GM18951 (cell line): ENCODE measurements around the gene CACHD1.
"Not testable (repeated sequence)": the region's sequence is repeated elsewhere in the genome, so short reads cannot be mapped to it uniquely, and the experiment has no call there.

Experiments
- POLR2A ChIP-seq: IDR thresholded peaks from 4 replicates; pipeline ENCODE4 v1.6.1; 2011; ENCODE audit warnings: mild to moderate bottlenecking; ENCODE audit not compliant: insufficient read length, insufficient read depth; ENCODE audit errors: extremely low read depth
- in situ Hi-C: fragments of 300-500 bp; cut with MboI; formaldehyde crosslinking; loops from one replicate; pipeline ENCODE4 v1.12.0; 2022; ENCODE audit warnings: low sequenced_read_pairs, mixed read lengths, inconsistent platforms; ENCODE audit not compliant: unreplicated experiment

Gene CACHD1

DNA sequence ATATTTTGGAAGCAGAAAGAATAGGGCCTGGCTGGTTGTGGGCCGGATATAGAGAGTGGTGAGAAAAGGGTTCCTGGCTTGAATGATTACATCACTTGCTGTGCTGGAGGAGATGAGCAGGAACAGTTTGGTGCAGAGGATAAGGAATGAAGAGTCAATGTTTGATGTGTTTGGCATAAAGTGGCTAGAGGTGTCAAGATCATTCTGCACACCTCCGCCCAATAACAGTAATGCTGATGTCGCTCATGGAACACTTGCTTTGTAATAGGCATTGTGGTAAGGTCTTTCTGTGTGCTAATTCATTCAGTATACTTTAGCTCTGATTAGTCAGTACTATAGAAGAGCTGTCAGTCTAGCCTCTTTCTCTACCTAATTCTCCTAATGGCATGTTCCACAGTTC, 226.9 kb downstream of the CACHD1 start:
- in situ Hi-C loops, result no loop called here
- TF ChIP-seq POLR2A, result no peak

DNA sequence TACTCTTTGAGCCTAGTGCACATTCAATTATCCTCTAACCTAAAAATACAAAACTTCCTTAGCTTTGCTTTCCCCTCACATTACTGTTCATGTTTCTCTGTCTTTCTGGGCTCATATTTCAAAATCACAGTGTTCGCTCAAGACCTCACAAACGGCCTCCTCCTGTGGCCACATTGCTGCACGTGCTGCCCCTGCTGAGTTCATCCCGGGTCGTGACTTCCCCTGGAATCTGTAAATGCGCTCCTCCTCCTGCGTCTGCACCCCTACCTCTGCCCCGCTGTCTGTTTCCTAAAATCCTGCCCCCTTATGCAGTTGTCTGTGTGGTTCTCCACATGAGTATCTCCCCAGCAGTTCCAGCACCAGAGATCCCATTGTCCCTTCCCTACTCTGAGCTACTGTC, 229.4 kb downstream of the CACHD1 start:
- in situ Hi-C loops, result no loop called here
- TF ChIP-seq POLR2A, result no peak

DNA sequence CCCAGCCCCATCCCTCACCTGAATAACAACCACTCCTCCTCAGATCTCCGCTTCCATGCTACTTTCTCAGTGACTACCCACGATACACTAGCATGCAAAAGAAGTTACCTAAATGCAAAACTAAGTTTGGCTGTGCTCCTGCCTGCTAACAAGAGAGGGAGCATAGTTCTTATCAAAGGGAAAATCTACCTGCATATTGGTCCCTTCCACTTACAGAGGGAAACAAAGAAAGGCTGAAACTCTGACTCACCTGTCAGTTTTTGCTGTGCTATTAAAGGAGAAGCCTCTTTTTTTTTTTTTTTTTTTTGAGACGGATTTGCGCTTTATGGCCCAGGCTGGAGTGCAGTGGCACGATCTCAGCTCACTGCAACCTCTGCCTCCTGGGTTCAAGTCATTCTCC, 231.1 kb downstream of the CACHD1 start:
- in situ Hi-C loops, result no loop called here
- TF ChIP-seq POLR2A, result no peak

DNA sequence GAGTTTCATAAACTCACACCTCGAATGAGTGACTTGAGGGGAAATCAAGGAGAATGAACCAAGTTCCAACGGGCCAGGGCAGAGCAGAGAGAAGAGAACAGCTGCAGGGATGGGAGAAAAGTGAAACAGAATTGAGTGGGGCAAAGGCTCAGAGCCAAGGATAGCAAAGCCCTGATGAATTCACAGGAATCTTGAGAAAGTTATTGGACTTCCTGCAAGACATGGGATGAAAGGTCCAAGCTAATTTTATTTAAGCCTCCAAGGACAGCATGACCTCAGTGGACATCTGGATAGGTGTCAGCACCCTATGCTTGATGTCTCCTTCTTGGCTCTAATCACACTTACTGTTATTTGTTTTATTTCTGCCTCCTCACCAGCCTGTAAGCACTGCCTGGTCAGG, 232.0 kb downstream of the CACHD1 start:
- in situ Hi-C loops, result no loop called here
- TF ChIP-seq POLR2A, result no peak

DNA sequence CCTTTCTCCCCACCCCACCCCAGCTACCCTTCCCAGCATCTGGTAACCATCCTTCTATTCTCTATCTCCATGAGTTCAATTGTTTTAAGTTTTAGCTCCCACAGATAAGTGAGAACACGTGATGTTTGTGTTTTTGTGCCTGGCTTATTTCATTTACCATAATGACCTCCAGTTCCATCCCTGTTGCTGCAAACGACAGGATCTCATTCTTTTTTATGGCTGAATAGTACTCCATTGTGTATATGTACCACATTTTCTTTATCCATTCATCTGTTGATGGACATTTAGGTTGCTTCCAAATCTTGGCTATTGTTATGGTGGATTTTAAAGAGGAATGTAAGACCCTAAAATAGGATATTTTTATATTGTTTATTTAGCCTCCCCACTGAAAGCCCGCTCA, 232.7 kb downstream of the CACHD1 start:
- in situ Hi-C loops, result not testable (repeated sequence)

DNA sequence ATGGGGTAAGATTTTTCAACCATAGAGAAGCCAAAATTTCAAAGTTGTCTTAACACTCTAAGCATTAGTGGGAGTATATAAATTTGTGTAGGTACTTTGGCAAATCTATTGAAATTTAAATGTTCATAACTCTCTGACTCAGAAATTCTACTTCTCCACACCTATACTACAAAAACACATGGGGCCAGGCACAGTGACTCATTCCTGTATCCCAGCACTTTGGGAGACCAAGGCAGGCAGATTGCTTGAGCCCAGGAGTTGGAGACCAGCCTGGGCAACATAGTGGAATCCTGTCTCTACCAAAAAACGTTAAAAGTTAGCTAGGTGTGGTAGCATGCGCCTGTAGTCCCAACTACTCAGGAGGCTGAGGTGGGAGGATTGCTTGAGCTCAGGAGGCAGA, 233.7 kb downstream of the CACHD1 start:
- in situ Hi-C loops, result no loop called here
- TF ChIP-seq POLR2A, result no peak

DNA sequence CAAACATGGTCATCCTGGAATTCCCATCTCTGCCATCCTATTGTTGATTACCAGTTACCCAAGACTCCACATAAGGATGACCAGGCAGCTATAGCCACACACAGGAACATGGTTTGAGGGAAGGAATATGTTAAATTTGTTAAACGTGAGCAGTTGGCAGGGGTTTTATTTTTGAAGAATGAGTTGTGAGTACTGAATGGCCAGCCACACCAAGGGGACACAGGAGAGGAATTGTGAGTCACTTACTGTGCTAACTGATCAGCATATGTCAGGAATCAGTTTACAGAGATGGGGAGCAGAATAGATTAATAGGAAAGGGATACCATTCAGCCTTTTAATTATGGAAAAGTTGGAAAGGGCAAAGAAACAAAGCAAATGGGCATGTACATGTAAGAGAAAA, 235.7 kb downstream of the CACHD1 start:
- TF ChIP-seq POLR2A, result no peak
- in situ Hi-C loops, result no loop called here

DNA sequence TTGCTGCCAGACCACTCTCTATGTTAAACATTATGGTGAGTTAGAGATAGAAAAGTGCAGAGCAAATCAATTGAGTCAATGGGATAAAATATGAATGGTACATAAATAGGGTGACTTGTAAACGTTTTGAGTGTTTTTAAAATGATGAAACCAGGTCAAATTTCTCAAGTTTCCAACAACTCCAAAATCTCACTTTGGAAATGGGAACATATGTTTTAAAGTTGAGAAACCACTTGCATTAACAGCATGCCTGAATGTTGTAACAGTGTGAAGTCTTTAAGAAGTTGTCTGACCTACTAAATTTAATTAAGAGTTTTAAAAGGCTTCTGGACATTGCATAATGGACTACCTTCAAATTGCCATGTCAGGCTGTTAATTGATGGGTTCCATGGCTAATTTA, 241.3 kb downstream of the CACHD1 start:
- in situ Hi-C loops, result no loop called here
- TF ChIP-seq POLR2A, result no peak

DNA sequence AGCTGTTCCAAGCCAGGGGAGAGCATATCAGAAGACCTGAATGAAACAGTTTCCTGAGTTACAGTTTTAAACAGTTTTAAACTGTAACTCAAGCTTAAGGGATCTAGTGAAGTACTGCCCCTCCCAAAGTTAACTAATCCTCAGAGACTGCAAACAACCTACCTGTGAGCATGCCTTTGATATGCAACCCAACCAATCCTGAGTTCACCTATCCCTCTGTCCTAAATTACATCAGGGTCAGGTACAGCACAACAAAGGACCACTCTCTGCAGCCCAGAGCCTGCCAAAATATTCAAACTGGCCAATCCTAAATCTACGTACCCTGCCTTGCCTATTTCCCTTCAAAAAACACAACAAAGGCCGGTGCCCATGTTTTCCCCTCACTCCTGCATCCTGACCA, 242.1 kb downstream of the CACHD1 start:
- in situ Hi-C loops, result no loop called here
- no peak for TF ChIP-seq POLR2A

DNA sequence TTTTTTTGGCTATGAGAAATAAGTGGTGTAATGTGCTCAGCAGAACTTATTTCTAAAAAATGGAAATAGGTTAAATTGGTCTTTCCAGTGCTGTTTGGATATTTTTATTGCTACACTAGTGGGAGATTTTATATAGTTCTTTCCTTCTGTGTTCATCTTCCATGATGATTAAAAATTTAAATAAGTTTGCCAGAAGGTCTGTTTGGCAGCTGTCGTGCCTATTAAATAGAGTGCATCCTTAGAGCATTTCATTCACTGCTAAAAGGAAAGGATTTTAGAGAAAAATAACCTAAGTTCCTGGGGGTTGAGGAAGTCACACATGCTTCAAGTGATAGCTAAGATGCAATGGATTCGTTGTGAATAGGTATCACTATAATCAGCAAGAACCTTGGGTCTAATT, 245.3 kb downstream of the CACHD1 start:
- in situ Hi-C loops, result no loop called here
- TF ChIP-seq POLR2A, result no peak

DNA sequence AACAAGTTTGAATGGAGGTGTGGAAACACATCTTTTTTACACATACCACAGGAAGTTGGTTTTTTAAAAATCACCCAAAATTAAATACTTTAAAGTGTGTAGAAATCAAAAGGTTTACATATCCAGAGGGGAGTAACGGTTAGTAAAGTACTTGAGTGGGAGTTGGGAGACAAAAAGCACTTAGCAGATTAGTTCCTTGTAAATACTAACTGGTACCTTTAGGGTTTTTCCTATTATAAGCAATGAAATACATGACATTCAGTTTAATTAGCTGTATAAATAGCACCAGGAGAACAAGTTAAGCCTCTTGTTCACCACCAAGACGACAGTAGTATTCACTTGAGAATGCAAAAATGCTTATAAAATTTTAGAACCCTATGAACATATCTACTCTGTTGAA, 251.2 kb downstream of the CACHD1 start:
- no peak for TF ChIP-seq POLR2A
- in situ Hi-C loops, result no loop called here

DNA sequence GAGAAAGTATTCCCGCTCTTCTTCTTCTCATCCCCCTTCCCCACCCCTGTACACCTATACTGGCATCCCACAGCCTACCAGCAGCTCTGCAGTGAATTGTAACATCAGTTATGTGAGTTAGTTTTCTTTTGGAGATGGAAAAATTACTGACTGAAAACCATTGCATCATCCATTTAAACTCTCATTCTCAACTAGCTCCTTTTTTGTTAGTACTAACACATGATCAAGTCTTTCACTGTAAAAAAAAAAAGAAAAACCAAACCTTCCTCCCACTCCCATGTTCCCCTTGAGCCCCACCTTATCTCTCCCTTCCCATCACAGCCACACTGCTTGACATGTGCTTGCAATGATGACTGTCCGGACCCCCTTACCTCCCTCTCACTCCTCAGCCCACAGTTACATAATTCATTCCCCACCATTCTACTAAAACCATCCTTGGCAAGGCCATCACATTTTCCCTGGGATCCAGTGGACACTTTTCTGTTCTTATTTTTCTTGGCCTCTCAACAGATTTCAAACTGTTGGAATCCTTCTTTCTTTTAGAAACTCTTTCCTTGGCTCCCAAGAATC, 251.7 kb downstream of the CACHD1 start:
- no peak for TF ChIP-seq POLR2A
- in situ Hi-C loops, result no loop called here

DNA sequence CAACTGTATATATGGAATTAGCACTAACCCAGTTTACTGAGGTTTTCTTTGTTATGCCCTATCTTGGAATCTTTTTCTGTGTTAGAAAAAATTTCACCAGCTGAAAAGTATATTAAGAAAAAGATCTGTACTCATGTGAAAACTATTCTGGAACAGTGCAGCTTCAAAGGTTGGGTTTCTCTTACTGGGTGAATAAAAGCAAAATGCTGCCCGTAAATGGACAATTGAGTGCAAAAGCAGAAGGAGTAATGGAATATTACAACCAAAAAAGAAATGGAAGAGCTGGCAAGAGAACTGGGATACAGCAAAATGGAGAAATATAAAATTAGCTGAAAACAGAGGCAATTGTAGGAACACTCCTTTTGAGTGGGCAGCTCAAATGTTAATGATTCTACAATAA, 257.9 kb downstream of the CACHD1 start:
- in situ Hi-C loops, result no loop called here
- no peak for TF ChIP-seq POLR2A

DNA sequence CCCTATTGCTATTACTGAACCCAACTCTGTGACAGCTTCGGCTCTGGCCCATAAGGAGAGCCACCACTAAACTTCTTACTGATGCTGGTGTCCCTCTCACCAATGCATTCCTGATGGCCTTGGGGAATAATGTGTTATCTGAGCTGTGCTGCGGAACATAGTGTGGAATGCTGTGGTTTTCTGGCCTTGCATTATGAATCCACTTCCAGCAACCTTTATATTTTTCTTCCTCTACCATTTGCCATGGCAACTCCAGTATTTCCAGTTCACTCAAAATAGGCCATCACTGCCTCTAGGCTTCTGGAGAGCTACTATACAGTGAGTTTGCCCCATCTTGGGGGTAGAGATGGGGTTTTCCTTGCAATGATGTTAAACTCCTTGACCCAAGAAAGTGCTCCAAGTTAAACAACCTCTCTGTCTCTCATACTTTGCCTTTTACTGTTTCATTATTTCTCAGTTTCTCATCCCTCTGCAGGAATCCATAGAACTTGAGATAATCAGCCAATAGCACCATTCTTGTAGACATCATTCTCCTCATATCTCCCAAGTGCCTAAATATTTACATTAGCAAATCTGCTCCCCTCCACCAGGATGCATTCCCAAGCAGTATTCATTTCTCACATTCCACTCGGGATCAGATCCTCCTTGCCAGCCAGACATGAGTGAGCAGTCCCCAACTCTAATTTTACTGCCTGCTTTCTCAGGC, 263.8 kb downstream of the CACHD1 start:
- in situ Hi-C loops, result no loop called here
- TF ChIP-seq POLR2A, result no peak

DNA sequence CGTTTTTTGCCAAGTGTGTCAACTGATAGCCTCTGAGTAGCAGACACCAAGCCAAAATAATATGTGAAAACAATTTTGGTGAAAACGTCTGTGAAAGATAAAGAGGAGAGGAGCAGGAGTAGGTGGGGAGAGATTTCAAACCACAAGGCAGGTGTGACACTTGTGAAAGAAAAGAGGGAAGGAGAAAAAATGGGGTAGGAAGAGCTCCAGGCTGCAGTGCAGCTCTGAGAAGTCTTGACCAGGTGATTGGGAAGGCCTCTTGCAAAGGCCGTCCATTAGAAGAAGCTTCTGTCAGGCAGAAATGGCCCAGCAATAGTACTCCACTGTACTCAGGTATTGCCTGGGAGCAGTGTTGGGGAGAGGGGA, 264.3 kb downstream of the CACHD1 start:
- TF ChIP-seq POLR2A, result no peak
- in situ Hi-C loops, result no loop called here

DNA sequence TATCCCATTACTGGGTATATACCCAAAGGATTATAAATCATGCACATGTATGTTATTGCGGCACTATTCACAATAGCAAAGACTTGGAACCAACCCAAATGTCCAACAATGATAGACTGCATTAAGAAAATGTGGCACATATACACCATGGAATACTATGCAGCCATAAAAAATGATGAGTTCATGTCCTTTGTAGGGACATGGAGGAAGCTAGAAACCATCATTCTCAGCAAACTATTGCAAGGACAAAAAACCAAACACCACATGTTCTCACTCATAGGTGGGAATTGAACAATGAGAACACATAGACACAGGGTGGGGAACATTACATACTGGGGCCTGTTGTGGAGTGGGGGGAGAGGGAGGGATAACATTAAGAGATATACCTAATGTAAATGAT, 270.8 kb downstream of the CACHD1 start:
- in situ Hi-C loops, result not testable (repeated sequence)
